ENCODE measurements around the gene IQGAP2. TPM values are rescaled to one million over a fixed set of nuclear protein-coding genes. Genes with fewer than 3 reads are reported as not detected.

Gene IQGAP2
- total RNA-seq, 1 donor = 0.36 TPM

DNA sequence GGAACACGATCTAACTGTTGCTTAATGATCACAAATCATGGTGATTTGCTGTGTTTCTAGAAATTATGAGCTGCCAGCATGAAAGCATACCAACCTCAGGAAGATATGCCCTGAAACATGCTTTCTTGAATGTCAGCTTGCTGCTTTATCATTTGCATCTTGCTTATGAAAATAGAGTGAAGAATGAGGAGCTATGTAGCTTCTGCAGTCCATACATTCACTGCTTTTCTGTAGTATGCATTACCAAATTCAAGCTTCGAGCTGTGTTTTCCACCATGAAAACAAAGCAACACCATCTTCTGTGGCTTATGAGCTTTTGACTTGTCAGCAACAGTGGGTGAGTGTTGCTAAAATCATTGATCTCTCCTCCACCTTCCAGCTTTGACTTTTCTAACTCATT is 203.6 kb downstream of the IQGAP2 start:
- Histone ChIP-seq H3K79me2 (ENCODE audit: insufficient read depth, low read length) (no peaks in the 10 kb centered on the region), H3K4me3 (ENCODE audit: insufficient read depth, low read length) (no peak overlapping the region), H3K36me3 (ENCODE audit: insufficient read depth, low read length) (no peaks in the 10 kb centered on the region), H3K9me3 (ENCODE audit: low read depth, low read length) (no peaks in the 10 kb centered on the region), H2AFZ (ENCODE audit: low read length) (no peak overlapping the region), H3K27me3 (ENCODE audit: insufficient read depth, low read length) (no peaks in the 10 kb centered on the region), H3K4me1 (ENCODE audit: insufficient read depth, low read length) (peaks cover 24% of the 10 kb centered on the region), H4K20me1 (ENCODE audit: insufficient read depth, low read length) (no peaks in the 10 kb centered on the region), H3K4me2 (ENCODE audit: insufficient read depth, low read length) (peak overlapping the region; percentile 82), H3K27ac (ENCODE audit: low read depth, low read length) (peak overlapping the region; percentile 22)
- TF ChIP-seq, protein P1, sequence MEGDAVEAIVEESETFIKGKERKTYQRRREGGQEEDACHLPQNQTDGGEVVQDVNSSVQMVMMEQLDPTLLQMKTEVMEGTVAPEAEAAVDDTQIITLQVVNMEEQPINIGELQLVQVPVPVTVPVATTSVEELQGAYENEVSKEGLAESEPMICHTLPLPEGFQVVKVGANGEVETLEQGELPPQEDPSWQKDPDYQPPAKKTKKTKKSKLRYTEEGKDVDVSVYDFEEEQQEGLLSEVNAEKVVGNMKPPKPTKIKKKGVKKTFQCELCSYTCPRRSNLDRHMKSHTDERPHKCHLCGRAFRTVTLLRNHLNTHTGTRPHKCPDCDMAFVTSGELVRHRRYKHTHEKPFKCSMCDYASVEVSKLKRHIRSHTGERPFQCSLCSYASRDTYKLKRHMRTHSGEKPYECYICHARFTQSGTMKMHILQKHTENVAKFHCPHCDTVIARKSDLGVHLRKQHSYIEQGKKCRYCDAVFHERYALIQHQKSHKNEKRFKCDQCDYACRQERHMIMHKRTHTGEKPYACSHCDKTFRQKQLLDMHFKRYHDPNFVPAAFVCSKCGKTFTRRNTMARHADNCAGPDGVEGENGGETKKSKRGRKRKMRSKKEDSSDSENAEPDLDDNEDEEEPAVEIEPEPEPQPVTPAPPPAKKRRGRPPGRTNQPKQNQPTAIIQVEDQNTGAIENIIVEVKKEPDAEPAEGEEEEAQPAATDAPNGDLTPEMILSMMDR (IDR thresholded peaks at IDR 0.05; ENCODE audit: extremely low read depth, low read depth, low read length) = no peak
- no peak for DNase-seq (ENCODE audit: insufficient read length, low spot score, missing footprints)

- Histone ChIP-seq H3K27ac (ENCODE audit: low read depth, low read length) (peak overlapping the region; percentile 22), H3K4me2 (ENCODE audit: insufficient read depth, low read length) (peak overlapping the region; percentile 82), H2AFZ (ENCODE audit: low read length) (peak overlapping the region; percentile 73)
These were observed 204.3 kb downstream of the IQGAP2 start for GRCh38 chr5:76607353-76607871.

GRCh38 chr5:76608833-76609232 is 205.7 kb downstream of the IQGAP2 start:
- no peaks in the 10 kb centered on the region for H4K20me1 ChIP-seq (ENCODE audit: insufficient read depth, low read length)
- no peak overlapping the region for H3K4me3 ChIP-seq (ENCODE audit: insufficient read depth, low read length)
- H3K79me2 ChIP-seq (ENCODE audit: insufficient read depth, low read length) = no peaks in the 10 kb centered on the region
- no peak overlapping the region for H2AFZ ChIP-seq (ENCODE audit: low read length)
- TF ChIP-seq, protein P1 (IDR thresholded peaks at IDR 0.05; ENCODE audit: extremely low read depth, low read depth, low read length) = no peak
- no peaks in the 10 kb centered on the region for H3K27me3 ChIP-seq (ENCODE audit: insufficient read depth, low read length)
- H3K4me1 ChIP-seq (ENCODE audit: insufficient read depth, low read length) = peaks cover 24% of the 10 kb centered on the region
- H3K9me3 ChIP-seq (ENCODE audit: low read depth, low read length) = no peaks in the 10 kb centered on the region
- no peak overlapping the region for H3K4me2 ChIP-seq (ENCODE audit: insufficient read depth, low read length)
- no peaks in the 10 kb centered on the region for H3K36me3 ChIP-seq (ENCODE audit: insufficient read depth, low read length)
- DNase-seq (ENCODE audit: insufficient read length, low spot score, missing footprints) = no peak
- H3K27ac ChIP-seq (ENCODE audit: low read depth, low read length) = no peak overlapping the region

More at GRCh38 chr5:76607353-76607871, 204.3 kb downstream of the IQGAP2 start:
- Histone ChIP-seq H3K9me3 (ENCODE audit: low read depth, low read length) (no peaks in the 10 kb centered on the region), H4K20me1 (ENCODE audit: insufficient read depth, low read length) (no peaks in the 10 kb centered on the region), H3K36me3 (ENCODE audit: insufficient read depth, low read length) (no peaks in the 10 kb centered on the region), H3K4me3 (ENCODE audit: insufficient read depth, low read length) (peak overlapping the region; percentile 46), H3K27me3 (ENCODE audit: insufficient read depth, low read length) (no peaks in the 10 kb centered on the region), H3K79me2 (ENCODE audit: insufficient read depth, low read length) (no peaks in the 10 kb centered on the region), H3K4me1 (ENCODE audit: insufficient read depth, low read length) (peaks cover 24% of the 10 kb centered on the region)
- TF ChIP-seq, protein P1 (IDR thresholded peaks at IDR 0.05; ENCODE audit: extremely low read depth, low read depth, low read length) = no peak
- no peak for DNase-seq (ENCODE audit: insufficient read length, low spot score, missing footprints)

DNA sequence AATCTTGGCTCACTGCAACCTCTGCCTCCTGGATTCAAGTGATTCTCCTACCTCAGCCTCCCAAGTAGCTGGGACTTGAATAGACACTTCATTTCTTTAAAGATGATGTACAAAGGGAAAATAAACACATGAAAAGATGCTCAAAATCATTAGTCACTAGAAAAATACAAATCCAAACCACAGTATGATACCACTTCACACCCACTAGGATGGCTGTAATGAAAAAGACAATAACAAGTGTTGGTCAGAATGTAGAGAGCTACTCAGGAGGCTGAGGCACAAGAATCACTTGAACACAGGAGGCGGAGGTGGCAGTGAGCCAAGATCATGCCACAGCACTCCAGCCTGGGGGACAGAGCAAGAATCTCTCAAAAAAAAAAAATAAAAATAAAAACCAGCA is 207.1 kb downstream of the IQGAP2 start:
- Histone ChIP-seq H3K4me2 (ENCODE audit: insufficient read depth, low read length) (no peak overlapping the region), H2AFZ (ENCODE audit: low read length) (no peak overlapping the region), H4K20me1 (ENCODE audit: insufficient read depth, low read length) (no peaks in the 10 kb centered on the region), H3K27ac (ENCODE audit: low read depth, low read length) (no peak overlapping the region), H3K9me3 (ENCODE audit: low read depth, low read length) (no peaks in the 10 kb centered on the region), H3K27me3 (ENCODE audit: insufficient read depth, low read length) (no peaks in the 10 kb centered on the region), H3K4me1 (ENCODE audit: insufficient read depth, low read length) (peaks cover 16% of the 10 kb centered on the region), H3K4me3 (ENCODE audit: insufficient read depth, low read length) (no peak overlapping the region), H3K79me2 (ENCODE audit: insufficient read depth, low read length) (no peaks in the 10 kb centered on the region), H3K36me3 (ENCODE audit: insufficient read depth, low read length) (no peaks in the 10 kb centered on the region)
- TF ChIP-seq, protein P1 (IDR thresholded peaks at IDR 0.05; ENCODE audit: extremely low read depth, low read depth, low read length) = no peak
- no peak for DNase-seq (ENCODE audit: insufficient read length, low spot score, missing footprints)

All from osteoblast (primary cell).